Renal cortex interstitium (tissue), 11 donors: ENCODE measurements around the gene CCL26. TPM values are rescaled to one million over a fixed set of nuclear protein-coding genes. Genes with fewer than 3 reads are reported as not detected.
"Not testable (repeated sequence)": the region's sequence is repeated elsewhere in the genome, so short reads cannot be mapped to it uniquely, and the experiment has no call there.

Source experiments
- DNase-seq, 11 donors: peaks; one replicate each; pipeline ENCODE4 v3.0.0-alpha.2; 2013; ENCODE audit warnings: low read depth in 9 of 11, low spot score in 4 of 11; ENCODE audit errors: extremely low read depth in 1 of 11
- polyA plus RNA-seq, 3 donors: library from polyadenylated mRNA; unstranded; fragments of 120-200 nt; gene quantifications; one replicate each; pipeline ENCODE4 v1.2.1, GENCODE V29; 2013; ENCODE audit not compliant: insufficient read length in 3 of 3

CCL26 gene
- polyA plus RNA-seq, 3 donors = 0.20 TPM; not detected in 2

DNA sequence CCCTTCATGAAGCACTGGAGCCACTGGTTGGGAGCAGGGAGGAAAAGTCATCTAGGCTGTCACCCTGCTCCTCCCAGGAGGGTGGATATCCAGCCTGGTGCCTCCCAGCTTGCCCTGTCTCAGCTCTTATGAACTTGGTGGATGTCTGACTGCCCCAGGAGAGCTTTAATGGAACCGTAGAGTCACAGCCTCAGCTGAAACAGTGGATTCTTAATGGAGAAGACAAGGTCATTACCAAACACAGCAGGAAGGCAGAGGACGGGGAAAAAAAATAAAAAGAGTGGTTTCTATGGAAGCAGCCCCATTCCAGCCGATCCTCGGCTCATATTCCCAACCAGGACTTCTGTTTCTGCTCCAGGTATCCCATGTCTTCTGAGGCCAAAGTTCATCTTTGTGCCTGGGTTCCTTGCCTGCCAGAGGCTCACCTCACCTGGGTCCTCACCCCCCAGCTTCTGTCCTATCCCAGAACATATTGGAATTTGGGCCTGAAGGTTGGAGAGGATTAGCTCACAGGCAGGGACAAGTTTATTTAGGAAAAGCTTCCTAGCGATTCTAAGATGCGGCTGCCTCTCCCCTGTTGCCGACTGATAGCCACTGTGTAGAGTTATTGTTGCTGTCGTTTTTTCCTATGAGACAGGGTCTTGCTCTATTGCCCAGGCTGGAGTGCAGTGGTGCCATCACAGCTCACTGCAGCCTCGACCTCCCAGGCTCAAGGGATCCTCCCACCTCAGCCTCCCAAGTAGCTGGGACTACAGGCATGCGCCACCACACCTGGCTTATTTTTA is 15.6 kb downstream of the CCL26 start:
- DNase-seq = peak in 1 of 11 donors; percentile 16

GRCh38 chr7:75743455-75743859 is 28.6 kb downstream of the CCL26 start:
- DNase-seq = no peak

DNA sequence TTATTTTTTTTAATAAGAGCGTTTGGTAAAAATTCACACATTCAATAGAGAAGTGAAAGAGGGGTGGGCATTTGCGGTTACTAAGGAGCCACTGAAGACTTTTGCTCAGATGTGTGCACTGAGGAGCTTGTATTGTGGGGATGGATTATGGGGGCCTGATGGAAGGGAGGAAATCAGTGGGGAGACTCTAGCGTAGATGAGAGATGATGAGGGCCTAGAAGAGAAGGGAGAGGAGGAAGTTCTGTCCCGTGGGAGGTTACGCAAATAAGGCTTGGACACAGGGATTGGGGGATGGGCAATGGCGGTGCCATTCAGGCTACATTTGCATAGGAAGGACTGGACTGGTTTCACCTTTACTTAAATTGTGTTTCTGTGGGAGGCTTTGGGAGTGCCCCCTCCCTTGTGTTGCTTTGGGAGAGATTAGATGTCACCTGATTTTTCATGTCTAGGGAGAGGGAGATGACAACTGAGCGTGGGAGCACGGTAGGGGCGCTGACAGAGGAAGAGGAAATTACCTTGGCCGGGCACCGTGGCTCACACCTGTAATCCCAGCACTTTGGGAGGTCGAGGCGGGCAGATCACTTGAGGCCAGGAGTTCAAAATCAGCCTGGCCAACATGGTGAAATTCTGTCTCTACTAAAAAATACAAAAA is 31.0 kb downstream of the CCL26 start:
- DNase-seq = peak in 2 of 11 donors; percentile 36 to 46

DNA sequence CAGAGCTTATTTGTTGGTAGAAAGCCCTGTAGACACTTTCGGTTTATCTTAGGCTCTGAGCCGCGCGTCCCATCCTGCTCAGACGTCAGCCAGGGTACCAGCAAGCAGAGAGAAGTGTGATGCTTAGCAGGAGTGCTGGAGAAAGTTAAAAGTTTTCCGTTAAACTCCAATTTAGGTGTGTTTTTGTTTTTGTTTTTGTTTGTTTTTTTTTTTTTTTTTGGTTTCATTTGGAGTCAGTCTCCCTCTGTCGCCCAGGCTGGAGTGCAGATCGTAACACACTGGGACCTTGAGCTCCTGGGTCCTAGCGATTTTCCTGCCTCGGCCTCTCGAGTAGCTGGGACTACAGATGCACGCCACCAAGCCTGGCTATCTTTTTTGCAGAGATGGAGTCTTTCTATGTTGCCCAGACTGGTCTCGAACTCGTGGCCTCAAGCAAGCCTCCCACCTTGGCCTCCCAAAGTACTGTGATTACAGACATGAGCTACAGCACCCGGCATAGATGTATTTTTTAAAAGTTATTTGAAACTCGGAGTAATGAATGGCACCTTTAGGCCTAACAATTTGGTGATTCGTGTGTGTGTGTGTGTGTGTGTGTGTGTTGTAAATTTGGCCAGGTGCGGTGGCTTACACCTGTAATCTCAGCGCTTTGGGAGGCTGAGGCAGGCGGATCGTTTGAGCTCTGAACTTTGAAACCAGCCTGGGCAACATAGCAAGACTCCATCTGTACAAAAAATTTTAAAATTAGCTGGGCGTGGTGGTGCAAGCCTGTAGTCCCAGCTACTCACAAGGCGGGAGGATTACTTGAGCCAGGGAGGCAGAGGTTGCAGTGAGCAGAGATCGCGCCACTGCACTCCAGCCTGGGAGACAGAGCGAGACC is 32.0 kb downstream of the CCL26 start:
- peak in 2 of 11 donors; percentile 47 to 60 for DNase-seq

- DNase-seq = peak; percentile 89 to 100 (median 98)
Measured at GRCh38 chr7:75738975-75739795, 32.8 kb downstream of the CCL26 start.

DNA sequence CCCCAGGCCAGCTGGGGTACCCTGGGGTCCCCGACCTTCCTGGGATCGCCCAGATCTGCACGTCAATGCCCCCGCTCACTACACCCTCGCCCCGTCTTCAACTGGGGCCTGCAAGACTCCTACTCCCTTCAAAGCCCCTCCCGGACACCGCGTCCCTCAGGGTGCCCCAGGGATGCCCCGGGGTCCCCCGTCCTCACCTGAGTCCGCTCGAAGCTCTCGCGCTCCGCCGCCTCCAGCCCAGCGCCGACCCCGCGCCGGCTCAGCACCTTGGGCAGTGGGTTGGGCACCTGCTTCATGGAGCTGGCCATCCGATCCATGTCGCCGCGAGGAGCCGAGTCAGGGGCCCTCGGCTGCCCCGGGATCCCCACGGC is 33.4 kb downstream of the CCL26 start, which contains the start of gene HIP1:
HIP1 (minus strand) TSS at position 338 of the 371 bp plus-strand sequence; CDS start at position 317, 21 bp downstream.
- DNase-seq = no peak

GRCh38 chr7:75737856-75738603 is 34.0 kb downstream of the CCL26 start:
- DNase-seq = no peak

DNA sequence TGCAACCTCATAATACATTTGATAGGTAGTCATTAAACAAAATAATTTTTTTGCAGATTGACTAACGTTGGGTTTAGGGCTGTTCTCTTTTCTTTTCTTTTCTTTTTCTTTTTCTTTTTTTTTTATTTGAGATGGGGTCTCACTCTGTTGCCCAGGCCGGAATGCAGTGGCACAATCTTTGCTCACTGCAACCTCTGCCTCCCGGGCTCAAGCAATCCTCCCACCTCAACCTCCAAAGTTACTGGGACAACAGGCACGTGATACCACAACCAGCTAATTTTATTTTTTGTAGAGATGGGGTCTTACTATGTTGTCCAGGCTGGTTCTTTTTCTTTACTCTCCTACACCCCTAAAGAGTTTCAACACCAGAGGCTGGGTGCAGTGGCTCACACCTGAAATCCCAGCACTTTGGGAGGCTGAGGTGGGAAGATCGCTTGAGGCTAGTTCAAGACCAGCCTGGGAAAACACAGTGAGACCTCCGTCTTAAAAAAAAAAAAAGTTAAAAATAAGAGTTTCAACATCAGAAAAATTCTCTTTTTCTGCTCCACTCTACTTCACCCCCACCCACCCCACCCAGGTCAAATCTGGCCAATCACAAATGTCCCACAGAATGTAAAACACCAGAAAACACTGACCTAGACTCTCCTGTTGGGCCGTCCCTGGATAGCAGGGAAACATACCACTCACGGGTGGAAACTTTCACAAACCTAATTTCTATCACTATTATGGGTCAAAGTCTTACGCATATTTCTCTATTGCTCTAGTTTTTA is 36.2 kb downstream of the CCL26 start:
- no peak for DNase-seq

DNA sequence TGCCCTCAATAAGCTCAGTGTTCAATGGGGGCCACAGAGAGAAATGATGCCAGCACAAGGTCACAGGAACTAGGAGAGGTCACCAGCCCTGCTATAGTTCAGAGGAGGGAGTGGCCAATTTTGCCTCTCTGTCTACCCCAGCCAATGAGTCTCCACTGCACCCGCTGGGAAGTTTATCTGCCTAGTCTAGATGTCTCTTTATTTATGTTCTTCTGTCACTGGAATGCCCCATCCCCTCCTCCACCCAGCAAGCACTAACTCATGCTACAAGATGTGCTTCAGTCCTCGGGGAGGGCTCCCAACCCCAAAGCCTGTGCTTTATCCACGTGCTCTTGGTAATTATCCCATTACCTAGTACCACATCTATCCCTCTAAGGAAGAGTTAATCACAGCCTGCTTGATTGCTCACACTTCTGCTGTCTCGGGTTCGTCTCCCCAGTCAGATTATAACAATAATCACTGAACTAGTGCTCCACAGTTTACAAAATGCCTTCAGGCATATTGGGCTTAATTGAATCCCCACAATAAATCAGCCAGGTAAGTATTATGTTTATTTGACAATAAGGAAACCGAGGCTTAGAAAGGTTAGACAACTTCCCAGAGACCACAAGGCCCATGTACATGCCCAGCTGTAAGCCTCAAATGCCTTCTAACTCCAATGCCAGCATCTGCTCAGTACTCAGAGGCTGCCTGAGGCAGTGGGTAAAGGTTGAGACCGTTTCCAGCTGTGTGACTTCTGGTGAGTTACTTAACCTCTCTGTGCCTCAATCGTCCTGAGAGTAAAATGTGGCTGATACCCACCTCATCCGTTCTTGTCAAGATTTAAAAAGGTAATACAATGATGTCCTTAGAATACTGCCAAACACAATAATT is 37.2 kb downstream of the CCL26 start:
- DNase-seq = peak in 3 of 11 donors; percentile 49 to 64 (median 50)

DNA sequence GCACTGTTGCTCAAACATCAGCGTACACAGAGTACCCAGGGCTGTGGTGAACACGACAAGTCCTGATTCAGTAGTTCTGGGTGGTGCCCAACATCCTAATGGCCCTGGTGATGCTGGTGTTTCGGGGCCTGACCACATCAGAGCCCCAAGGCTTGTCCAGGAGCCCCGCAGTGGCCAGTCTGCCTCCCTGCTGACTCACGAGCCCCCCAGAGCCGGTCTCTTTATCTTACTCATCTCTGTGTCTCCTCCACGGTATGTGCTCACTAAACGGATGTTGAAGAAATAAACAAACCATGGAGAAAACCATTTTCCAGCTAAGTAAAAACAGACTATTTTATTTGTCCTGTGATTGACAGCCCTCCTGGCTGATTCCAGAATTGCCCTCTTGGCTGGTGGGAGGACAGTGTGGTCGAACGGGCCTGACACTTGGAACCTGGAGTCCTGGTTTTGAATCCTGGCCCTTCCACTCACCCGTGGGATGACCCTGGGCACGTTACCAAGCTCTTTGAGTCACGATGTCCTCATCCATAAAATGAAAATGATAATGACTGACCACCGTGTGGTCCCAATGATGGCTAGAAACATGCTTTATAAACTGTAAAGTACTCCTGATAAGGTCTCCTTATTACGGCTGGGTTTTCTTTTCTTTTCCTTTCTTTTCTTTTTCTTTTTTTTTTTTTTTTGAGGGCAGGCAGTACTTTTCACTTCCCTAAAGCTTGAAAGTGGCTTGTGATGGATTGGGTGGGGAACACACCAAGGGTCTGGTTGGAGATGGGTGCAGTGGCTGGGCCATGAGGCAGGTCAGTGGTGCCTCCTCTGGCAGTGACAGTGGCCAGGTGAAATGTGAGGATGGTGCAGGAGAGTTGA is 39.0 kb downstream of the CCL26 start:
- no peak for DNase-seq

GRCh38 chr7:75732016-75732521 is 39.9 kb downstream of the CCL26 start:
- no peak for DNase-seq

DNA sequence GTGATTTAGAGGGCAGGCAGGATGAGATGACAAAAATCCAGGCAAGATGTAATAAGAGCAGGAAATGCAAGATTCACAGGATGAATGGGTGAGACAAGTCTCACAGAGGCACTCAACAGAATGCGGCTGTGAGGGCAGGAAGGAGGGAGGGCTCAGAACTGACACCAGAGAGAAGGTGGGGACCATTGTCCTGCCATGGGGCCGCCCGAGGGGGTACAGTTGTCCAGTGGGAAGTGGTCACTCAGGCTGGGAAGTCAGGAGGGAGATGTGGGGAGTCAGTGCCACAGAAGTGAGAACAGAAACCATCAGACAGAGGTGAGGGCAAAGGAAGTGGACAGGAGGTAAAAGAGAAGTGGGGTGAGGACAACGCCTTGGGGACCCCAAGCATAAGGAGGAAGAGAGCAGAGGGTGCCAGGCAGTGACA is 42.1 kb downstream of the CCL26 start:
- DNase-seq = no peak

DNA sequence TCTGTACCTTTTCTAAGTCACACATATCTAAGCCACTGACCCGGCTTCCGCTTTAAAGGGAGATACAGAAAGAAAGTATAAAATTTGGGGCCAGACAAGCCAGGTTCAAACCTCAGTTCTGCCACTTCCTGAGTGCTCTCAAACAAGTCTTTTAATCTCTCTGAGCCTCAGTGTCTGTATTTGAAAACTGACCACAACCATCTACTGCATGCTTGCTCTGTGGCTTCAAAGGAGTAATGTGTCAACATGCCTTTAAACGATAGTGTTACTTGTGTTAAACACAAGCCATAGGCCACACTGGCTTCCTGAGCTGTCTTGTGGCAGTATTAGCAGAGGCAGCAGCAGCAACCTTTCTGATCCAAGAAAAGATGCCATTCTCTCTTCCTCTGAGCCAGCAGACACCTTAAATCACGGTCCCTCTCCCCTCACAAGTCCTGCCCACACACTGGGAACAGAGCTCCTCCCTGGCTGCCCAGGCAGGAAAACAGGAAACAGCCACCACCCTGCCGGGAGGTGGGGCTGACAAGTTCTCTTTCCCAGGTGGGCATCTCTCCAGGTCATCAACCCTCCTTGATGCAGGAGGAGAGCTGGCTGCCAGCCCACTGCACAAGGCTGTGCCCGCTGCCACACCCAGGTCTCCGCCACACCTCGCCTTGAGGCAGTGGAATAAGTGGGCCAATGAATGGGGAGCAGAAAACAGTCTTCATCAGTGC is 44.0 kb downstream of the CCL26 start:
- DNase-seq = no peak

DNA sequence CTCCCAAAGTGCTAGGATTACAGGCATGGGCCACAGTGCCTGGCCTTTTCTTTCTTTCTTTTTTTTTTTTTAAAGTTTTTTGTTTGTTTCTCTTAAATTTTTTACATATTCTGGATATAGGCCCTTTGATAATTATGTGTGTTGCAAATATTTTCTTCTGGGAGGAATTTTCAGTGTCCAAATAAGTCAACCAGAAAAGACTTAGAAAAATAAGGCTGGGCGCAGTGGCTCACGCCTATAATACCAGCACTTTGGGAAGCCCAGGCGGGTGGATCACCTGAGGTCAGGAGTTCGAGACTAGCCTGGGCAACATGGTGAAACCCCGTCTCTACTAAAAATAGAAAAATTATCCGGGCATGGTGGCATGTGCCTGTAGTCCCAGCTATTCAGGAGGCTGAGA is 44.7 kb downstream of the CCL26 start:
- DNase-seq = not testable (repeated sequence)

DNA sequence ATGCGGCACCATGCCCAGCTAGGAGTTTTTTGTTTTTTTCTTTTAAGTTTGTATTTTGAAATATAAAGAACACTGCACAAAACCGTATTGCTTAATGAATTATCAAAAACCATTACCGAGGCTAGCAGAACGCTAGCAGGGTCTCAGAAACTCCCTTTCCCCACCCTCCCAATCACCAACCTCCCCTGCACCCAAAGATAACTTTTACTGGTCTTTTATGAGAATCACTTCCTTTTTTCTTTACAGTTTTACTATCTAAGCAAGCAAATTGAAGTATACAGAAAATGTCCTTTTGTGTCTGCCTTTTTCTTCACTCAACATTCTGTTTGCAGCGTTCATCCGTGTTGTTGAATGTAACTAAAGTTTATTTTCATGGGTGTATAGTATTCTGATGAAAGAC is 46.7 kb downstream of the CCL26 start:
- no peak for DNase-seq
